IMR-90 (cell line): ENCODE measurements around the gene CCR5. TPM values are rescaled to one million over a fixed set of nuclear protein-coding genes. Genes with fewer than 3 reads are reported as not detected.

ENCODE experiments used
- ATAC-seq: fragments of 200-7000 bp; cut with Tn5 transposase; 2 replicates; pipeline ENCODE4 v1.9.1; 2020; ENCODE audit warnings: low read depth, mild to moderate bottlenecking, moderate library complexity
- BruUV-seq: library from RNA; stranded (reverse); fragments of 400-500 nt; replicated peaks from 2 replicates; lab custom pipeline; 2021; lab: Mats Ljungman, UMichigan
- CTCF ChIA-PET: fragments of 300-600 bp; formaldehyde crosslinking; extraction: SDS; loops from one replicate; lab custom pipeline; 2021; ENCODE audit warnings: antibody characterized with exemption; lab: Yijun Ruan, JAX
- POLR2A ChIA-PET: fragments of 300-600 bp; sonication (Branson Sonifier 250); formaldehyde crosslinking; loops from one replicate; lab custom pipeline; 2022; ENCODE audit warnings: antibody characterized with exemption; ENCODE audit not compliant: unreplicated experiment; lab: Charles Lee
- DNase-seq: peaks from one replicate; pipeline ENCODE4 v3.0.0; 2013
- H2AFZ ChIP-seq: replicated peaks from 2 replicates; pipeline ENCODE3; 2013; ENCODE audit warnings: low read length, mild to moderate bottlenecking; ENCODE audit not compliant: poor library complexity
- H2AK5ac ChIP-seq: 2 replicates; pipeline ENCODE4 v1.6.1; 2013; ENCODE audit warnings: low read depth, low read length, inconsistent platforms
- H2AK9ac ChIP-seq: replicated peaks from 2 replicates; pipeline ENCODE3; 2013; ENCODE audit warnings: mild to moderate bottlenecking, low read depth, low read length, moderate library complexity; ENCODE audit not compliant: poor library complexity
- H2BK120ac ChIP-seq: 2 replicates; pipeline ENCODE4 v1.6.1; 2013; ENCODE audit warnings: low read depth, low read length, inconsistent platforms
- H2BK15ac ChIP-seq: 3 replicates; pipeline ENCODE4 v1.6.1; 2013; ENCODE audit warnings: low read depth, low read length, inconsistent platforms
- H2BK20ac ChIP-seq: 2 replicates; pipeline ENCODE4 v1.6.1; 2013; ENCODE audit warnings: low read depth, mild to moderate bottlenecking, inconsistent platforms, low read length, moderate library complexity
- H2BK5ac ChIP-seq: 2 replicates; pipeline ENCODE4 v1.6.1; 2013; ENCODE audit warnings: mild to moderate bottlenecking, low read depth, low read length, inconsistent platforms; ENCODE audit not compliant: poor library complexity, severe bottlenecking
- H3K14ac ChIP-seq: replicated peaks from 2 replicates; pipeline ENCODE4 v1.6.1; 2013; ENCODE audit warnings: low read depth, low read length, inconsistent platforms
- H3K18ac ChIP-seq: 2 replicates; pipeline ENCODE4 v1.6.1; 2013; ENCODE audit warnings: low read depth, low read length, control low read depth
- H3K23ac ChIP-seq: 2 replicates; pipeline ENCODE4 v1.6.1; 2013; ENCODE audit warnings: low read depth, low read length, inconsistent platforms
- H3K27ac ChIP-seq: 2 replicates; pipeline ENCODE4 v1.5.1; 2013; ENCODE audit warnings: mild to moderate bottlenecking, control low read depth, low read length; ENCODE audit not compliant: insufficient read depth
- H3K27me3 ChIP-seq: 2 replicates; pipeline ENCODE4 v1.6.1; 2013; ENCODE audit warnings: low read length; ENCODE audit not compliant: control insufficient read depth, insufficient read depth
- H3K36me3 ChIP-seq: 2 replicates; pipeline ENCODE4 v1.6.1; 2013; ENCODE audit warnings: low read length, mixed read lengths; ENCODE audit not compliant: control insufficient read depth, insufficient read depth
- H3K4ac ChIP-seq: 2 replicates; pipeline ENCODE4 v1.6.1; 2013; ENCODE audit warnings: low read depth, low read length, inconsistent platforms
- H3K4me1 ChIP-seq: 2 replicates; pipeline ENCODE4 v1.6.1; 2013; ENCODE audit warnings: low read length, mixed read lengths; ENCODE audit not compliant: control insufficient read depth, insufficient read depth
- H3K4me2 ChIP-seq: 2 replicates; pipeline ENCODE4 v1.6.1; 2013; ENCODE audit warnings: low read depth, mild to moderate bottlenecking, control low read depth, low read length, moderate library complexity
- H3K4me3 ChIP-seq: 2 replicates; pipeline ENCODE4 v1.5.1; 2013; ENCODE audit warnings: low read depth, mild to moderate bottlenecking, control low read depth, low read length, moderate library complexity; ENCODE audit not compliant: insufficient read depth
- H3K56ac ChIP-seq: 2 replicates; pipeline ENCODE4 v1.6.1; 2013; ENCODE audit warnings: low read length, inconsistent platforms; ENCODE audit not compliant: insufficient read depth; ENCODE audit errors: extremely low read depth
- H3K79me1 ChIP-seq, 2 experiments: 2 replicates each; pipeline ENCODE4 v1.6.1; 2013; ENCODE audit warnings: low read length in 2 of 2, inconsistent platforms in 1 of 2, low read depth in 1 of 2
- H3K9ac ChIP-seq: 2 replicates; pipeline ENCODE4 v1.6.1; 2013; ENCODE audit warnings: low read depth, low read length, control low read depth
- H3K9me1 ChIP-seq: 2 replicates; pipeline ENCODE4 v1.6.1; 2013; ENCODE audit warnings: low read length, inconsistent platforms; ENCODE audit not compliant: insufficient read depth
- H3K9me3 ChIP-seq: 2 replicates; pipeline ENCODE4 v1.6.1; 2013; ENCODE audit warnings: low read length; ENCODE audit not compliant: control insufficient read depth, insufficient read depth
- H4K20me1 ChIP-seq: 2 replicates; pipeline ENCODE4 v1.6.1; 2013; ENCODE audit warnings: low read length, inconsistent platforms; ENCODE audit not compliant: insufficient read depth
- H4K5ac ChIP-seq: 2 replicates; pipeline ENCODE4 v1.6.1; 2013; ENCODE audit warnings: mild to moderate bottlenecking, low read depth, low read length, control low read depth
- H4K8ac ChIP-seq, 2 experiments: 2 replicates each; pipeline ENCODE4 v1.6.1; 2013; ENCODE audit warnings: low read depth in 2 of 2, low read length in 2 of 2, control low read depth in 1 of 2, inconsistent platforms in 1 of 2
- H4K91ac ChIP-seq: 2 replicates; pipeline ENCODE4 v1.6.1; 2013; ENCODE audit warnings: low read depth, low read length, inconsistent platforms; ENCODE audit not compliant: insufficient read depth
- BHLHE40 ChIP-seq: fragments of 150-350 bp; IDR thresholded peaks from 2 replicates; pipeline ENCODE4 v1.6.1; 2016; ENCODE audit warnings: mild to moderate bottlenecking, low read depth, low read length
- CEBPB ChIP-seq: IDR thresholded peaks from 2 replicates; pipeline ENCODE4 v1.6.1; 2012; ENCODE audit warnings: low read depth, low read length, improper control_type of control experiment
- CHD1 ChIP-seq: IDR thresholded peaks from 2 replicates; pipeline ENCODE4 v1.6.1; 2012; ENCODE audit warnings: low read depth, low read length, improper control_type of control experiment
- CTCF ChIP-seq: conservative IDR thresholded peaks from 2 replicates; pipeline ENCODE4 v1.5.1; 2012; ENCODE audit warnings: mild to moderate bottlenecking, low read depth, low read length, improper control_type of control experiment
- ELK1 ChIP-seq: fragments of 150-350 bp; IDR thresholded peaks from 2 replicates; pipeline ENCODE4 v1.6.1; 2016; ENCODE audit warnings: low read depth, mild to moderate bottlenecking, low read length, moderate library complexity, borderline replicate concordance
- FOS ChIP-seq: fragments of 150-350 bp; IDR thresholded peaks from 2 replicates; pipeline ENCODE4 v1.6.1; 2016; ENCODE audit warnings: low read depth, low read length
- MAFK ChIP-seq: IDR thresholded peaks from 2 replicates; pipeline ENCODE4 v1.6.1; 2012; ENCODE audit warnings: low read depth, low read length, improper control_type of control experiment
- MAZ ChIP-seq: IDR thresholded peaks from 2 replicates; pipeline ENCODE4 v1.6.1; 2012; ENCODE audit warnings: low read depth, mild to moderate bottlenecking, low read length, improper control_type of control experiment, moderate library complexity, borderline replicate concordance
- MXI1 ChIP-seq: IDR thresholded peaks from 2 replicates; pipeline ENCODE4 v1.6.1; 2012; ENCODE audit warnings: low read depth, mild to moderate bottlenecking, low read length, moderate library complexity, borderline replicate concordance
- NFE2L2 ChIP-seq: fragments of 150-350 bp; IDR thresholded peaks from 2 replicates; pipeline ENCODE4 v1.6.1; 2016; ENCODE audit warnings: low read depth, mild to moderate bottlenecking, low read length
- POLR2A ChIP-seq: IDR thresholded peaks from 2 replicates; pipeline ENCODE4 v1.6.1; 2012; ENCODE audit warnings: mild to moderate bottlenecking, low read depth, low read length
- RAD21 ChIP-seq: IDR thresholded peaks from 2 replicates; pipeline ENCODE4 v1.6.1; 2012; ENCODE audit warnings: low read length, improper control_type of control experiment
- RCOR1 ChIP-seq: IDR thresholded peaks from 2 replicates; pipeline ENCODE4 v1.6.1; 2012; ENCODE audit warnings: mild to moderate bottlenecking, low read length, improper control_type of control experiment; ENCODE audit not compliant: insufficient replicate concordance
- RFX5 ChIP-seq: IDR thresholded peaks from 2 replicates; pipeline ENCODE4 v1.8.0; 2012; ENCODE audit warnings: low read depth, mild to moderate bottlenecking, low read length, moderate library complexity
- SMC3 ChIP-seq: fragments of 150-350 bp; IDR thresholded peaks from 2 replicates; pipeline ENCODE4 v1.6.1; 2016; ENCODE audit warnings: low read depth, mild to moderate bottlenecking, antibody characterized with exemption, low read length, moderate library complexity
- USF2 ChIP-seq: fragments of 150-350 bp; IDR thresholded peaks from 2 replicates; pipeline ENCODE4 v1.6.1; 2017; ENCODE audit warnings: mild to moderate bottlenecking, antibody characterized with exemption, low read length, low read depth
- WGBS, 2 experiments: methylation state at CpG; one replicate each; pipeline versions ENCODE4 v1.1.5 to v1.1.7; 2013; ENCODE audit warnings: missing lambda C conversion rate in 2 of 2; ENCODE audit not compliant: insufficient read length in 1 of 2; ENCODE audit errors: extremely low coverage in 2 of 2; 5-methylcytosine and 5-hydroxymethylcytosine counted together
- dilution Hi-C: fragments of 300-500 bp; cut with HindIII; formaldehyde crosslinking; loops from one replicate; pipeline ENCODE4 v1.14.3; 2018; ENCODE audit warnings: low sequenced_read_pairs; ENCODE audit not compliant: unreplicated experiment
- in situ Hi-C: fragments of 300-500 bp; cut with MboI; formaldehyde crosslinking; loops from 3 replicates; pipeline ENCODE4 v1.14.3; 2019; ENCODE audit warnings: low sequenced_read_pairs, inconsistent platforms, mixed read lengths
- intact Hi-C: fragments of 100-400 bp; cut with micrococcal nuclease; formaldehyde crosslinking; loops from 2 replicates; pipeline ENCODE4 v1.10.0; 2022
- polyA plus RNA-seq, 3 experiments: library from polyadenylated mRNA; depleted of rRNA; stranded (reverse); fragments of >200 nt; gene quantifications; 2 replicates each; pipeline ENCODE4 v1.2.3, GENCODE V29; 2012; ENCODE audit warnings: low replicate concordance in 1 of 3
- total RNA-seq: library from RNA; depleted of rRNA; stranded (reverse); fragments of >200 nt; gene quantifications from 2 replicates; pipeline ENCODE4 v1.2.3, GENCODE V29; 2012

Gene CCR5
- total and polyA plus RNA-seq, 2 of the 4 experiments (the other 2 are of a cell fraction): not detected

- Histone ChIP-seq H3K14ac (peak overlapping the region; percentile 70), H4K91ac (peak overlapping the region; percentile 62), H3K56ac (no peak overlapping the region), H3K27ac (no peak overlapping the region), H3K4me2 (no peak overlapping the region), H4K8ac (peak overlapping the region; percentile 33 to 84; a peak in 3 of 4 replicates), H2BK120ac (peak overlapping the region; percentile 85), H3K4ac (peak overlapping the region; percentile 37; the same call in 1 of the 2 replicates), H2AK9ac (no peak overlapping the region), H3K18ac (no peak overlapping the region; the same call in 1 of the 2 replicates), H2AK5ac (peak overlapping the region; percentile 37; the same call in 1 of the 2 replicates), H3K9me1 (peaks cover 8% of the 10 kb centered on the region), H2BK5ac (no peak overlapping the region), H2BK15ac (no peak overlapping the region), H3K27me3 (no peaks in the 10 kb centered on the region), H2AFZ (peak overlapping the region; percentile 83), H3K79me1 (peaks cover 0 to 4% of the 10 kb centered on the region in 2 experiments; a peak in 1 of 4 replicates), H3K9ac (no peak overlapping the region), H3K4me3 (no peak overlapping the region), H4K5ac (no peak overlapping the region), H3K9me3 (no peaks in the 10 kb centered on the region), H2BK20ac (peak overlapping the region; percentile 70; the same call in 1 of the 2 replicates), H3K23ac (peak overlapping the region; percentile 10; the same call in 1 of the 2 replicates), H3K4me1 (peaks cover 20% of the 10 kb centered on the region), H3K36me3 (no peaks in the 10 kb centered on the region), H4K20me1 (no peaks in the 10 kb centered on the region)
- BruUV-seq: no TSS peak
- POLR2A ChIA-PET: interaction anchor here (0.6 kb wide), 1 partner anchor 68 kb away, joined by 3 read pairs; no protein-coding TSS in a partner anchor
- intact Hi-C loops: no loop called here
- CTCF ChIA-PET: interaction anchor here (1.0 kb wide), 1 partner anchor 192 kb away, joined by 4 read pairs; no protein-coding TSS in a partner anchor
- TF ChIP-seq ELK1 (no peak), MAFK (no peak), CHD1 (no peak), SMC3 (no peak), CTCF (no peak), POLR2A (no peak), BHLHE40 (no peak), FOS (no peak), RAD21 (no peak), RFX5 (no peak), MAZ (no peak), CEBPB (no peak), NFE2L2 (no peak), USF2 (no peak), RCOR1 (no peak), MXI1 (no peak)
- no peak for DNase-seq
- dilution Hi-C loops: no loop called here
- WGBS, 2 experiments: 70% methylated on average over 2 of the region's 7 CpGs; no CpG with 5 or more reads in 1 of the 2 experiments
- ATAC-seq: no peak; the same call in 1 of the 2 replicates
- in situ Hi-C loops: no loop called here
Observed at GRCh38 chr3:46407970-46408369, 37.2 kb downstream of the CCR5 start.
